ENCODE data around the gene SPTLC3.

The SPTLC3 gene

GRCh38 chr20:13008761-13009681, at the start of gene SPTLC3:
SPTLC3 (plus strand) TSS chr20:13008972; CDS start chr20:13009268, 296 bp downstream.
- TF ChIP-seq YY1 (IDR thresholded peaks at IDR 0.05; ENCODE audit: insufficient read depth, insufficient read length) (no peak), SUZ12 (IDR thresholded peaks at IDR 0.05; ENCODE audit: extremely low read depth, insufficient read depth, insufficient read length) (no peak), ZNF274 (IDR thresholded peaks at IDR 0.05; ENCODE audit: low read depth, low read length) (no peak)
- Histone ChIP-seq H3K36me3 (ENCODE audit: insufficient read depth, insufficient read length, low read length) (no peaks in the 10 kb centered on the region), H3K4me3 (ENCODE audit: insufficient read length, low read depth) (no peak within 1 kb of the TSS), H3K4me1 (ENCODE audit: insufficient read depth, insufficient read length) (no peaks in the 10 kb centered on the region), H3K9me3 (ENCODE audit: insufficient read depth, low read length) (no peaks in the 10 kb centered on the region), H3K27me3 (ENCODE audit: insufficient read depth, insufficient read length) (no peaks in the 10 kb centered on the region), H3K9ac (ENCODE audit: insufficient read length, low read depth) (no peak within 1 kb of the TSS)
- no peak for DNase-seq (ENCODE audit: low read depth, low spot score)

- no peaks in the 10 kb centered on the region for H3K27me3 ChIP-seq (ENCODE audit: insufficient read depth, insufficient read length)
- no peak for DNase-seq (ENCODE audit: low read depth, low spot score)
- TF ChIP-seq SUZ12 (IDR thresholded peaks at IDR 0.05; ENCODE audit: extremely low read depth, insufficient read depth, insufficient read length), result no peak
- TF ChIP-seq YY1 (IDR thresholded peaks at IDR 0.05; ENCODE audit: insufficient read depth, insufficient read length), result no peak
- TF ChIP-seq ZNF274 (IDR thresholded peaks at IDR 0.05; ENCODE audit: low read depth, low read length), result no peak
Measured at GRCh38 chr20:12961725-12962124, 47.0 kb upstream of the SPTLC3 start.

GRCh38 chr20:12962895-12963294, 45.9 kb upstream of the SPTLC3 start:
- H3K27me3 ChIP-seq (ENCODE audit: insufficient read depth, insufficient read length), result no peaks in the 10 kb centered on the region
- H3K36me3 ChIP-seq (ENCODE audit: insufficient read depth, insufficient read length, low read length), result no peaks in the 10 kb centered on the region
- no peaks in the 10 kb centered on the region for H3K4me1 ChIP-seq (ENCODE audit: insufficient read depth, insufficient read length)
- no peak for DNase-seq (ENCODE audit: low read depth, low spot score)
- TF ChIP-seq SUZ12 (IDR thresholded peaks at IDR 0.05; ENCODE audit: extremely low read depth, insufficient read depth, insufficient read length), result no peak
- TF ChIP-seq YY1 (IDR thresholded peaks at IDR 0.05; ENCODE audit: insufficient read depth, insufficient read length), result no peak
- TF ChIP-seq ZNF274 (IDR thresholded peaks at IDR 0.05; ENCODE audit: low read depth, low read length), result no peak
- no peak overlapping the region for H3K4me3 ChIP-seq (ENCODE audit: insufficient read length, low read depth)
- H3K9ac ChIP-seq (ENCODE audit: insufficient read length, low read depth), result no peak overlapping the region
- H3K9me3 ChIP-seq (ENCODE audit: insufficient read depth, low read length), result no peaks in the 10 kb centered on the region

More at GRCh38 chr20:12961725-12962124, 47.0 kb upstream of the SPTLC3 start:
- Histone ChIP-seq H3K4me3 (ENCODE audit: insufficient read length, low read depth) (no peak overlapping the region), H3K36me3 (ENCODE audit: insufficient read depth, insufficient read length, low read length) (no peaks in the 10 kb centered on the region), H3K9ac (ENCODE audit: insufficient read length, low read depth) (no peak overlapping the region), H3K4me1 (ENCODE audit: insufficient read depth, insufficient read length) (no peaks in the 10 kb centered on the region), H3K9me3 (ENCODE audit: insufficient read depth, low read length) (no peaks in the 10 kb centered on the region)

- Histone ChIP-seq H3K4me3 (ENCODE audit: insufficient read length, low read depth) (no peak overlapping the region), H3K9ac (ENCODE audit: insufficient read length, low read depth) (no peak overlapping the region), H3K4me1 (ENCODE audit: insufficient read depth, insufficient read length) (no peaks in the 10 kb centered on the region), H3K27me3 (ENCODE audit: insufficient read depth, insufficient read length) (no peaks in the 10 kb centered on the region), H3K36me3 (ENCODE audit: insufficient read depth, insufficient read length, low read length) (no peaks in the 10 kb centered on the region), H3K9me3 (ENCODE audit: insufficient read depth, low read length) (no peaks in the 10 kb centered on the region)
- no peak for DNase-seq (ENCODE audit: low read depth, low spot score)
- TF ChIP-seq YY1 (IDR thresholded peaks at IDR 0.05; ENCODE audit: insufficient read depth, insufficient read length), result no peak
- no peak for TF ChIP-seq ZNF274 (IDR thresholded peaks at IDR 0.05; ENCODE audit: low read depth, low read length)
- no peak for TF ChIP-seq SUZ12 (IDR thresholded peaks at IDR 0.05; ENCODE audit: extremely low read depth, insufficient read depth, insufficient read length)
Measured at GRCh38 chr20:12963416-12963815, 45.4 kb upstream of the SPTLC3 start.

- no peaks in the 10 kb centered on the region for H3K36me3 ChIP-seq (ENCODE audit: insufficient read depth, insufficient read length, low read length)
- H3K27me3 ChIP-seq (ENCODE audit: insufficient read depth, insufficient read length), result no peaks in the 10 kb centered on the region
- H3K9me3 ChIP-seq (ENCODE audit: insufficient read depth, low read length), result peaks cover 16% of the 10 kb centered on the region
- no peak overlapping the region for H3K9ac ChIP-seq (ENCODE audit: insufficient read length, low read depth)
- no peak for DNase-seq (ENCODE audit: low read depth, low spot score)
- H3K4me1 ChIP-seq (ENCODE audit: insufficient read depth, insufficient read length), result no peaks in the 10 kb centered on the region
- no peak for TF ChIP-seq SUZ12 (IDR thresholded peaks at IDR 0.05; ENCODE audit: extremely low read depth, insufficient read depth, insufficient read length)
- H3K4me3 ChIP-seq (ENCODE audit: insufficient read length, low read depth), result no peak overlapping the region
Measured at GRCh38 chr20:12965212-12965869, 43.4 kb upstream of the SPTLC3 start.

- no peaks in the 10 kb centered on the region for H3K27me3 ChIP-seq (ENCODE audit: insufficient read depth, insufficient read length)
- no peak overlapping the region for H3K9ac ChIP-seq (ENCODE audit: insufficient read length, low read depth)
- peaks cover 16% of the 10 kb centered on the region for H3K9me3 ChIP-seq (ENCODE audit: insufficient read depth, low read length)
- no peak for DNase-seq (ENCODE audit: low read depth, low spot score)
- H3K36me3 ChIP-seq (ENCODE audit: insufficient read depth, insufficient read length, low read length), result no peaks in the 10 kb centered on the region
- no peaks in the 10 kb centered on the region for H3K4me1 ChIP-seq (ENCODE audit: insufficient read depth, insufficient read length)
- TF ChIP-seq YY1 (IDR thresholded peaks at IDR 0.05; ENCODE audit: insufficient read depth, insufficient read length) (no peak), ZNF274 (IDR thresholded peaks at IDR 0.05; ENCODE audit: low read depth, low read length) (no peak), SUZ12 (IDR thresholded peaks at IDR 0.05; ENCODE audit: extremely low read depth, insufficient read depth, insufficient read length) (no peak)
- H3K4me3 ChIP-seq (ENCODE audit: insufficient read length, low read depth), result no peak overlapping the region
Measured at GRCh38 chr20:12965870-12966251, 42.9 kb upstream of the SPTLC3 start.

- no peaks in the 10 kb centered on the region for H3K4me1 ChIP-seq (ENCODE audit: insufficient read depth, insufficient read length)
- no peak overlapping the region for H3K9ac ChIP-seq (ENCODE audit: insufficient read length, low read depth)
- peaks cover 16% of the 10 kb centered on the region for H3K9me3 ChIP-seq (ENCODE audit: insufficient read depth, low read length)
- no peak overlapping the region for H3K4me3 ChIP-seq (ENCODE audit: insufficient read length, low read depth)
- no peaks in the 10 kb centered on the region for H3K36me3 ChIP-seq (ENCODE audit: insufficient read depth, insufficient read length, low read length)
- no peak for TF ChIP-seq YY1 (IDR thresholded peaks at IDR 0.05; ENCODE audit: insufficient read depth, insufficient read length)
- no peak for TF ChIP-seq ZNF274 (IDR thresholded peaks at IDR 0.05; ENCODE audit: low read depth, low read length)
- TF ChIP-seq SUZ12 (IDR thresholded peaks at IDR 0.05; ENCODE audit: extremely low read depth, insufficient read depth, insufficient read length), result no peak
- no peak for DNase-seq (ENCODE audit: low read depth, low spot score)
- no peaks in the 10 kb centered on the region for H3K27me3 ChIP-seq (ENCODE audit: insufficient read depth, insufficient read length)
Measured at GRCh38 chr20:12966468-12967085, 42.2 kb upstream of the SPTLC3 start.
